ENCODE measurements around the gene OR51B6.

DNA sequence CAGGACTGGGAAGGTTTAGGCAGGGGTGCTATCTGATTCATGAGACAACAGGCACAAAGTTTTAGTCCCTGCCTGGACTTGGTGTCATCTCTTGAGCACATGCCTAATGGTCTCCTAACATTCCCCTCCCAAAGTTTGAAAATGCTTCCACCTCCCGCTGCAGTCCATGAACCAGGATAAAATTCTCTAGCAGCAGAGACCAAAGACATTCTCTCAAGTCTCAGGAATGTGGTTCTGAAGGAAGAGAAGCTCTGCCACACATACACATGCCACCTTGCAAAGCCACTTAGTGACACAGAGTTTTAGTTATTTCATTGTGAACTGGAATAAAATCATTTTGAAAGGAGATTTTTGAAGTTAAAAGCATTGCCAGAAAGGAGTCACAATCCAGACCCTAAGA is 15.5 kb downstream of the OR51B6 start:
- TF ChIP-seq, protein P1, sequence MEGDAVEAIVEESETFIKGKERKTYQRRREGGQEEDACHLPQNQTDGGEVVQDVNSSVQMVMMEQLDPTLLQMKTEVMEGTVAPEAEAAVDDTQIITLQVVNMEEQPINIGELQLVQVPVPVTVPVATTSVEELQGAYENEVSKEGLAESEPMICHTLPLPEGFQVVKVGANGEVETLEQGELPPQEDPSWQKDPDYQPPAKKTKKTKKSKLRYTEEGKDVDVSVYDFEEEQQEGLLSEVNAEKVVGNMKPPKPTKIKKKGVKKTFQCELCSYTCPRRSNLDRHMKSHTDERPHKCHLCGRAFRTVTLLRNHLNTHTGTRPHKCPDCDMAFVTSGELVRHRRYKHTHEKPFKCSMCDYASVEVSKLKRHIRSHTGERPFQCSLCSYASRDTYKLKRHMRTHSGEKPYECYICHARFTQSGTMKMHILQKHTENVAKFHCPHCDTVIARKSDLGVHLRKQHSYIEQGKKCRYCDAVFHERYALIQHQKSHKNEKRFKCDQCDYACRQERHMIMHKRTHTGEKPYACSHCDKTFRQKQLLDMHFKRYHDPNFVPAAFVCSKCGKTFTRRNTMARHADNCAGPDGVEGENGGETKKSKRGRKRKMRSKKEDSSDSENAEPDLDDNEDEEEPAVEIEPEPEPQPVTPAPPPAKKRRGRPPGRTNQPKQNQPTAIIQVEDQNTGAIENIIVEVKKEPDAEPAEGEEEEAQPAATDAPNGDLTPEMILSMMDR (optimal IDR thresholded peaks at IDR 0.05 in 1 of 3, IDR thresholded peaks at IDR 0.05 in 1 of 3, conservative IDR thresholded peaks at IDR 0.05 in 1 of 3; ENCODE audit: extremely low read depth in 1 of 3, insufficient read depth in 2 of 3, low read length in 3 of 3): no peak
- TF ChIP-seq EZH2 (IDR thresholded peaks at IDR 0.05; ENCODE audit: low read length): no peak
